HepG2 (cell line): ENCODE measurements around the gene LENEP. TPM values are rescaled to one million over a fixed set of nuclear protein-coding genes. Genes with fewer than 3 reads are reported as not detected.

Source experiments
- DMAP1 ChIP-seq: IDR thresholded peaks from 2 replicates; pipeline ENCODE4 v1.6.1; 2016
- FUBP1 ChIP-seq: sonication (generic); formaldehyde crosslinking; IDR thresholded peaks from 2 replicates; pipeline ENCODE4 v1.5.1; 2020; ENCODE audit warnings: missing genetic modification reagents, mild to moderate bottlenecking, borderline replicate concordance
- HOXA3 ChIP-seq: sonication (generic); formaldehyde crosslinking; IDR thresholded peaks from 2 replicates; pipeline ENCODE4 v1.5.0; 2020; ENCODE audit warnings: missing genetic modification reagents
- IKZF4 ChIP-seq: sonication (generic); formaldehyde crosslinking; IDR thresholded peaks from 2 replicates; pipeline ENCODE4 v1.5.1; 2020; ENCODE audit warnings: borderline replicate concordance, mild to moderate bottlenecking, low read depth, missing genetic modification reagents; ENCODE audit errors: not compliant biosample characterization
- IKZF5 ChIP-seq: IDR thresholded peaks from 2 replicates; pipeline ENCODE4 v1.6.1; 2018; ENCODE audit warnings: missing genetic modification reagents, mild to moderate bottlenecking, missing compliant biosample characterization
- KMT2B ChIP-seq: IDR thresholded peaks from 2 replicates; pipeline ENCODE4 v1.6.1; 2016; ENCODE audit warnings: missing genetic modification reagents, missing compliant biosample characterization
- MATR3 ChIP-seq: sonication (generic); formaldehyde crosslinking; IDR thresholded peaks from 2 replicates; pipeline ENCODE4 v1.4.0; 2020; ENCODE audit warnings: missing genetic modification reagents
- MED1 ChIP-seq: sonication (generic); formaldehyde crosslinking; IDR thresholded peaks from 2 replicates; pipeline ENCODE4 v1.4.0; 2020; ENCODE audit warnings: missing genetic modification reagents
- PBX3 ChIP-seq: sonication (generic); formaldehyde crosslinking; IDR thresholded peaks from 2 replicates; pipeline ENCODE4 v1.8.1; 2023; ENCODE audit warnings: missing genetic modification reagents, inconsistent platforms, borderline replicate concordance
- POGK ChIP-seq: sonication (generic); formaldehyde crosslinking; conservative IDR thresholded peaks from 2 replicates; pipeline ENCODE4 v1.8.0; 2022; ENCODE audit warnings: mild to moderate bottlenecking, moderate library complexity, missing genetic modification reagents
- RFXAP ChIP-seq: sonication (generic); formaldehyde crosslinking; IDR thresholded peaks from 2 replicates; pipeline ENCODE4 v1.4.0; 2020; ENCODE audit warnings: missing genetic modification reagents, borderline replicate concordance
- RNF219 ChIP-seq: sonication (generic); formaldehyde crosslinking; IDR thresholded peaks from 2 replicates; pipeline ENCODE4 v1.5.0; 2020; ENCODE audit warnings: mild to moderate bottlenecking, missing genetic modification reagents
- SATB2 ChIP-seq: sonication (generic); formaldehyde crosslinking; IDR thresholded peaks from 2 replicates; pipeline ENCODE4 v1.5.0; 2020; ENCODE audit warnings: missing genetic modification reagents
- SRSF9 ChIP-seq: fragments of 200-400 bp; formaldehyde crosslinking; IDR thresholded peaks from 2 replicates; pipeline ENCODE4 v1.6.1; 2018; ENCODE audit warnings: borderline replicate concordance, mild to moderate bottlenecking, low read depth, low read length; ENCODE audit not compliant: insufficient read depth, poor library complexity, severe bottlenecking
- ZNF234 ChIP-seq: sonication (generic); formaldehyde crosslinking; conservative IDR thresholded peaks from 2 replicates; pipeline ENCODE4 v1.5.1; 2020; ENCODE audit warnings: mild to moderate bottlenecking, missing genetic modification reagents
- ZNF274 ChIP-seq: sonication (generic); formaldehyde crosslinking; IDR thresholded peaks from 2 replicates; pipeline ENCODE4 v1.5.1; 2020; ENCODE audit warnings: mild to moderate bottlenecking, missing genetic modification reagents
- ZNF296 ChIP-seq: sonication (generic); formaldehyde crosslinking; conservative IDR thresholded peaks from 2 replicates; pipeline ENCODE4 v1.5.0; 2020; ENCODE audit warnings: mild to moderate bottlenecking, missing genetic modification reagents
- ZNF460 ChIP-seq: sonication (generic); formaldehyde crosslinking; IDR thresholded peaks from 2 replicates; pipeline ENCODE4 v1.5.1; 2020; ENCODE audit warnings: missing genetic modification reagents, mild to moderate bottlenecking, borderline replicate concordance
- ZNF577 ChIP-seq: sonication (generic); formaldehyde crosslinking; IDR thresholded peaks from 2 replicates; pipeline ENCODE4 v1.4.0; 2020; ENCODE audit warnings: mild to moderate bottlenecking, low read depth, missing genetic modification reagents, borderline replicate concordance
- polyA plus RNA-seq, 8 experiments: library from polyadenylated mRNA; depleted of rRNA in 3 of 8; stranded (reverse) in 7 of 8; unstranded in 1 of 8; fragments of >200 nt; fragmentation: Illumina TruSeq in 4 of 8; extraction: Trizol in 4 of 8; gene quantifications; 2 replicates each; pipeline versions ENCODE4 v1.2.1 to v1.2.3, GENCODE V29; 2011 to 2016; ENCODE audit warnings: low read depth in 4 of 8, missing spikeins in 1 of 8, mixed read lengths in 1 of 8; ENCODE audit not compliant: insufficient read depth in 1 of 8
- total RNA-seq, 5 experiments: library from RNA; depleted of rRNA; stranded (reverse); fragments of >200 nt; fragmentation: Illumina TruSeq; extraction: Trizol; gene quantifications; 2 replicates each; pipeline ENCODE4 v1.2.3, GENCODE V29; 2016; ENCODE audit warnings: low read depth in 1 of 5

LENEP gene
- total and polyA plus RNA-seq, 2 of the 13 experiments (the other 11 are each of a cell fraction or from before 2014, with no cell fraction given) = 0.29 TPM; not detected in 1

GRCh38 chr1:154961207-154962155 is 31.9 kb upstream of the LENEP start, which contains the start of gene PYGO2 (continued):
- TF ChIP-seq FUBP1 (CRISPR knock-in tag) (no peak), KMT2B (CRISPR knock-in tag) (peak; percentile 79; the same call in 1 of the 2 replicates), ZNF577 (CRISPR knock-in tag) (no peak), MED1 (CRISPR knock-in tag) (peak; percentile 60), SRSF9 (no peak), HOXA3 (CRISPR knock-in tag) (peak; percentile 66), POGK (CRISPR knock-in tag) (peak; percentile 79), SATB2 (CRISPR knock-in tag) (no peak), ZNF296 (CRISPR knock-in tag) (no peak), DMAP1 (CRISPR knock-in tag) (peak; percentile 50; the same call in 1 of the 2 replicates), ZNF234 (CRISPR knock-in tag) (no peak; the same call in 1 of the 2 replicates), RNF219 (CRISPR knock-in tag) (no peak), MATR3 (CRISPR knock-in tag) (no peak), ZNF460 (CRISPR knock-in tag) (no peak; the same call in 1 of the 2 replicates), PBX3 (CRISPR knock-in tag) (no peak), IKZF4 (CRISPR knock-in tag) (no peak), ZNF274 (CRISPR knock-in tag) (no peak; the same call in none of the 2 replicates), RFXAP (CRISPR knock-in tag) (no peak), IKZF5 (peak; percentile 57)
